HepG2 (cell line): ENCODE measurements around the gene TNP2. TPM values are rescaled to one million over a fixed set of nuclear protein-coding genes. Genes with fewer than 3 reads are reported as not detected.
A peak's percentile ranks its signal among the peaks of the same experiment; 100 is the strongest.

Experiments used
- BCL6 ChIP-seq: IDR thresholded peaks from 2 replicates; pipeline ENCODE4 v1.6.1; 2016; ENCODE audit warnings: missing genetic modification reagents, missing compliant biosample characterization
- CCAR2 ChIP-seq: fragments of 200-400 bp; formaldehyde crosslinking; optimal IDR thresholded peaks from 2 replicates; pipeline ENCODE3; 2018; ENCODE audit warnings: low read depth, mild to moderate bottlenecking, low read length, moderate library complexity
- FIP1L1 ChIP-seq: fragments of 200-400 bp; formaldehyde crosslinking; IDR thresholded peaks from 2 replicates; pipeline ENCODE4 v1.6.1; 2018; ENCODE audit warnings: low read depth, mild to moderate bottlenecking, low read length, moderate library complexity, borderline replicate concordance; ENCODE audit not compliant: insufficient read depth
- GATA4 ChIP-seq: sonication (generic); IDR thresholded peaks from 2 replicates; pipeline ENCODE4 v1.6.1; 2016; ENCODE audit warnings: antibody characterized with exemption, low read depth, borderline replicate concordance
- KDM3A ChIP-seq: IDR thresholded peaks from 2 replicates; pipeline ENCODE4 v1.6.1; 2018; ENCODE audit warnings: low read depth, missing compliant biosample characterization
- KLF9 ChIP-seq: IDR thresholded peaks from 2 replicates; pipeline ENCODE4 v1.6.1; 2016; ENCODE audit warnings: low read depth
- PRMT3 ChIP-seq: sonication (generic); formaldehyde crosslinking; IDR thresholded peaks from 2 replicates; pipeline ENCODE4 v1.8.1; 2022; ENCODE audit warnings: low read depth, mild to moderate bottlenecking, moderate library complexity, missing genetic modification reagents, borderline replicate concordance
- RBFOX2 ChIP-seq: fragments of 200-400 bp; formaldehyde crosslinking; IDR thresholded peaks from 2 replicates; pipeline ENCODE4 v1.6.1; 2017; ENCODE audit warnings: low read depth, mild to moderate bottlenecking, low read length
- SIN3B ChIP-seq: fragments of 150-350 bp; IDR thresholded peaks from 2 replicates; pipeline ENCODE4 v1.6.1; 2014; ENCODE audit warnings: low read length
- SOX6 ChIP-seq, 2 experiments: fragments of 450-650 bp in 1 of 2; sonication (generic) in 1 of 2; formaldehyde crosslinking in 1 of 2; IDR thresholded peaks; 2 replicates each; pipeline versions ENCODE4 v1.4.0 to v1.6.1; 2017 to 2020; ENCODE audit warnings: antibody characterized with exemption in 1 of 2, mild to moderate bottlenecking in 1 of 2, missing genetic modification reagents in 1 of 2
- SRF ChIP-seq: IDR thresholded peaks from 2 replicates; pipeline ENCODE4 v1.6.1; 2011; ENCODE audit warnings: mild to moderate bottlenecking, low read depth, low read length, moderate library complexity
- SRSF1 ChIP-seq: fragments of 200-400 bp; formaldehyde crosslinking; optimal IDR thresholded peaks from 2 replicates; pipeline ENCODE3; 2017; ENCODE audit warnings: mild to moderate bottlenecking, low read depth, low read length, moderate library complexity
- ZFP62 ChIP-seq: sonication (generic); formaldehyde crosslinking; IDR thresholded peaks from 2 replicates; pipeline ENCODE4 v1.4.0; 2020; ENCODE audit warnings: missing genetic modification reagents
- ZNF331 ChIP-seq: sonication (generic); formaldehyde crosslinking; IDR thresholded peaks from 2 replicates; pipeline ENCODE4 v1.4.0; 2020; ENCODE audit warnings: missing genetic modification reagents
- ZNF614 ChIP-seq: IDR thresholded peaks from 2 replicates; pipeline ENCODE4 v1.6.1; 2018; ENCODE audit warnings: missing biosample characterization, missing genetic modification reagents, inconsistent platforms, borderline replicate concordance
- polyA plus RNA-seq, 8 experiments: library from polyadenylated mRNA; depleted of rRNA in 3 of 8; stranded (reverse) in 7 of 8; unstranded in 1 of 8; fragments of >200 nt; fragmentation: Illumina TruSeq in 4 of 8; extraction: Trizol in 4 of 8; gene quantifications; 2 replicates each; pipeline versions ENCODE4 v1.2.1 to v1.2.3, GENCODE V29; 2011 to 2016; ENCODE audit warnings: low read depth in 4 of 8, missing spikeins in 1 of 8, mixed read lengths in 1 of 8; ENCODE audit not compliant: insufficient read depth in 1 of 8
- total RNA-seq, 5 experiments: library from RNA; depleted of rRNA; stranded (reverse); fragments of >200 nt; fragmentation: Illumina TruSeq; extraction: Trizol; gene quantifications; 2 replicates each; pipeline ENCODE4 v1.2.3, GENCODE V29; 2016; ENCODE audit warnings: low read depth in 1 of 5
- TF ChIP-seq, protein P1 (sequence below): sonication (generic); formaldehyde crosslinking; IDR thresholded peaks from 2 replicates; pipeline ENCODE4 v1.5.0; 2020; ENCODE audit warnings: mild to moderate bottlenecking, missing genetic modification reagents
- TF ChIP-seq, protein P2 (sequence below): sonication (generic); formaldehyde crosslinking; IDR thresholded peaks from 2 replicates; pipeline ENCODE4 v1.9.0; 2022; ENCODE audit warnings: missing genetic modification reagents, mild to moderate bottlenecking, borderline replicate concordance
- TF ChIP-seq, protein P3 (sequence below): sonication (generic); formaldehyde crosslinking; IDR thresholded peaks from 2 replicates; pipeline ENCODE4 v1.5.0; 2020; ENCODE audit warnings: mild to moderate bottlenecking, missing genetic modification reagents
- TF ChIP-seq, protein P4 (sequence below): sonication (generic); formaldehyde crosslinking; IDR thresholded peaks from 2 replicates; pipeline ENCODE4 v1.4.0; 2020; ENCODE audit warnings: missing genetic modification reagents
- TF ChIP-seq, protein P5 (sequence below): sonication (generic); formaldehyde crosslinking; IDR thresholded peaks from 2 replicates; pipeline ENCODE4 v1.4.0; 2020; ENCODE audit warnings: mild to moderate bottlenecking, low read depth, missing genetic modification reagents

The TNP2 gene
- total and polyA plus RNA-seq, 2 of the 13 experiments (the other 11 are each of a cell fraction or from before 2014, with no cell fraction given) = not detected

DNA sequence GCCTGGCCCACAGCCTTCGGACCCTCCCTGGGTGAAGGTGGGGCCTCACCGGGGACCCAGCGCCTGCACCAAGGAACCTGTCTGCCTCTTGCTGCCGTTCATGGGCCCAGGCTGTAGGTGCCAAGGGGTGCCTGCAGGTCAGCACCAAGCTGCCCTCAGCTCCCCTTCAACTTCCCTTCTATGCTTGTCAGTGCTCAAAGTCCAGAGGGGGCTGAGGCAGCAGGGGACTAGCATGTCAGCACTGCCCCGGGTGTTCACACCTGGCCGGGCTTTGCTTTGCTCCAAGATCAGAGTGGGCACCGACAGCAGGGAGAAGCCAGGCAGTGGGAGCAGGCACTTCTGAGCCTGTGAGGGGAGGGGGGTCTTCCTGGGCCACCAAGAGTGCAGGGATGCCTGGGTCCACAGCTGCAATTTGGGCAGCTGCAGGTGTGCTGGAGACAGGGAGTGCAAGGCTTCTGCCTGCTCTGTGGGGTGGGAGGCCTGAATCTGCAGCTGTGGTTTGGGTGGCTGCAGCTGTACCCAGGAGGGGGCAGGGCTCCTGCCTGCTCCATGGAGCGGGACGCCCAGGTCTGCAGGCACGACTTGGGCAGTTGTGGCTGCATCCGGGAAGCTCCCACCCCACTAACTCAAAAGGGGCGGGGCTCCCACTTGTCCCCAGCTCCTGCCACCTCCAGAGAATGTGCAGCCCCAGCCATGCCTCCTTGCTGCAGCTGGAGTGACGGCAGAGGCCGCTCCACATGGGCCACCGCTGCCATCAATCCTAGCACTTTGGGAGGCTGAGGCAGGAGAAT, 39.6 kb upstream of the TNP2 start (continued):
- no peak for TF ChIP-seq ZFP62 (CRISPR knock-in tag)
- TF ChIP-seq SOX6 (IDR thresholded peaks at IDR 0.05) = no peak
- no peak for TF ChIP-seq SOX6 (CRISPR knock-in tag; IDR thresholded peaks at IDR 0.05)
- TF ChIP-seq BCL6 (CRISPR knock-in tag) = peak; percentile 50
- TF ChIP-seq KDM3A (CRISPR knock-in tag) = no peak; the same call in 1 of the 2 replicates
- no peak for TF ChIP-seq SIN3B
- TF ChIP-seq RBFOX2 = peak; percentile 69
- TF ChIP-seq, protein P1, sequence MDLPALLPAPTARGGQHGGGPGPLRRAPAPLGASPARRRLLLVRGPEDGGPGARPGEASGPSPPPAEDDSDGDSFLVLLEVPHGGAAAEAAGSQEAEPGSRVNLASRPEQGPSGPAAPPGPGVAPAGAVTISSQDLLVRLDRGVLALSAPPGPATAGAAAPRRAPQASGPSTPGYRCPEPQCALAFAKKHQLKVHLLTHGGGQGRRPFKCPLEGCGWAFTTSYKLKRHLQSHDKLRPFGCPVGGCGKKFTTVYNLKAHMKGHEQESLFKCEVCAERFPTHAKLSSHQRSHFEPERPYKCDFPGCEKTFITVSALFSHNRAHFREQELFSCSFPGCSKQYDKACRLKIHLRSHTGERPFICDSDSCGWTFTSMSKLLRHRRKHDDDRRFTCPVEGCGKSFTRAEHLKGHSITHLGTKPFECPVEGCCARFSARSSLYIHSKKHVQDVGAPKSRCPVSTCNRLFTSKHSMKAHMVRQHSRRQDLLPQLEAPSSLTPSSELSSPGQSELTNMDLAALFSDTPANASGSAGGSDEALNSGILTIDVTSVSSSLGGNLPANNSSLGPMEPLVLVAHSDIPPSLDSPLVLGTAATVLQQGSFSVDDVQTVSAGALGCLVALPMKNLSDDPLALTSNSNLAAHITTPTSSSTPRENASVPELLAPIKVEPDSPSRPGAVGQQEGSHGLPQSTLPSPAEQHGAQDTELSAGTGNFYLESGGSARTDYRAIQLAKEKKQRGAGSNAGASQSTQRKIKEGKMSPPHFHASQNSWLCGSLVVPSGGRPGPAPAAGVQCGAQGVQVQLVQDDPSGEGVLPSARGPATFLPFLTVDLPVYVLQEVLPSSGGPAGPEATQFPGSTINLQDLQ (CRISPR knock-in tag) = no peak
- TF ChIP-seq, protein P2, sequence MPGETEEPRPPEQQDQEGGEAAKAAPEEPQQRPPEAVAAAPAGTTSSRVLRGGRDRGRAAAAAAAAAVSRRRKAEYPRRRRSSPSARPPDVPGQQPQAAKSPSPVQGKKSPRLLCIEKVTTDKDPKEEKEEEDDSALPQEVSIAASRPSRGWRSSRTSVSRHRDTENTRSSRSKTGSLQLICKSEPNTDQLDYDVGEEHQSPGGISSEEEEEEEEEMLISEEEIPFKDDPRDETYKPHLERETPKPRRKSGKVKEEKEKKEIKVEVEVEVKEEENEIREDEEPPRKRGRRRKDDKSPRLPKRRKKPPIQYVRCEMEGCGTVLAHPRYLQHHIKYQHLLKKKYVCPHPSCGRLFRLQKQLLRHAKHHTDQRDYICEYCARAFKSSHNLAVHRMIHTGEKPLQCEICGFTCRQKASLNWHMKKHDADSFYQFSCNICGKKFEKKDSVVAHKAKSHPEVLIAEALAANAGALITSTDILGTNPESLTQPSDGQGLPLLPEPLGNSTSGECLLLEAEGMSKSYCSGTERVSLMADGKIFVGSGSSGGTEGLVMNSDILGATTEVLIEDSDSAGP (CRISPR knock-in tag) = peak; percentile 64; the same call in 1 of the 2 replicates
- peak; percentile 27; the same call in 1 of the 2 replicates for TF ChIP-seq PRMT3 (CRISPR knock-in tag)
- no peak for TF ChIP-seq FIP1L1
- TF ChIP-seq CCAR2 = no peak
- TF ChIP-seq, protein P3, sequence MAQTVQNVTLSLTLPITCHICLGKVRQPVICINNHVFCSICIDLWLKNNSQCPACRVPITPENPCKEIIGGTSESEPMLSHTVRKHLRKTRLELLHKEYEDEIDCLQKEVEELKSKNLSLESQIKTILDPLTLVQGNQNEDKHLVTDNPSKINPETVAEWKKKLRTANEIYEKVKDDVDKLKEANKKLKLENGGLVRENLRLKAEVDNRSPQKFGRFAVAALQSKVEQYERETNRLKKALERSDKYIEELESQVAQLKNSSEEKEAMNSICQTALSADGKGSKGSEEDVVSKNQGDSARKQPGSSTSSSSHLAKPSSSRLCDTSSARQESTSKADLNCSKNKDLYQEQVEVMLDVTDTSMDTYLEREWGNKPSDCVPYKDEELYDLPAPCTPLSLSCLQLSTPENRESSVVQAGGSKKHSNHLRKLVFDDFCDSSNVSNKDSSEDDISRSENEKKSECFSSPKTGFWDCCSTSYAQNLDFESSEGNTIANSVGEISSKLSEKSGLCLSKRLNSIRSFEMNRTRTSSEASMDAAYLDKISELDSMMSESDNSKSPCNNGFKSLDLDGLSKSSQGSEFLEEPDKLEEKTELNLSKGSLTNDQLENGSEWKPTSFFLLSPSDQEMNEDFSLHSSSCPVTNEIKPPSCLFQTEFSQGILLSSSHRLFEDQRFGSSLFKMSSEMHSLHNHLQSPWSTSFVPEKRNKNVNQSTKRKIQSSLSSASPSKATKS (CRISPR knock-in tag) = no peak
- no peak; the same call in 1 of the 2 replicates for TF ChIP-seq ZNF331 (CRISPR knock-in tag)
- peak; percentile 39; the same call in 1 of the 2 replicates for TF ChIP-seq GATA4
- TF ChIP-seq ZNF614 (CRISPR knock-in tag) = peak; percentile 72
- TF ChIP-seq, protein P4, sequence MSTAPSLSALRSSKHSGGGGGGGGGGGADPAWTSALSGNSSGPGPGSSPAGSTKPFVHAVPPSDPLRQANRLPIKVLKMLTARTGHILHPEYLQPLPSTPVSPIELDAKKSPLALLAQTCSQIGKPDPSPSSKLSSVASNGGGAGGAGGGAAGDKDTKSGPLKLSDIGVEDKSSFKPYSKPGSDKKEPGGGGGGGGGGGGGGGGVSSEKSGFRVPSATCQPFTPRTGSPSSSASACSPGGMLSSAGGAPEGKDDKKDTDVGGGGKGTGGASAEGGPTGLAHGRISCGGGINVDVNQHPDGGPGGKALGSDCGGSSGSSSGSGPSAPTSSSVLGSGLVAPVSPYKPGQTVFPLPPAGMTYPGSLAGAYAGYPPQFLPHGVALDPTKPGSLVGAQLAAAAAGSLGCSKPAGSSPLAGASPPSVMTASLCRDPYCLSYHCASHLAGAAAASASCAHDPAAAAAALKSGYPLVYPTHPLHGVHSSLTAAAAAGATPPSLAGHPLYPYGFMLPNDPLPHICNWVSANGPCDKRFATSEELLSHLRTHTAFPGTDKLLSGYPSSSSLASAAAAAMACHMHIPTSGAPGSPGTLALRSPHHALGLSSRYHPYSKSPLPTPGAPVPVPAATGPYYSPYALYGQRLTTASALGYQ (CRISPR knock-in tag) = no peak; the same call in 1 of the 2 replicates
- TF ChIP-seq KLF9 (CRISPR knock-in tag) = no peak
- TF ChIP-seq, protein P5, sequence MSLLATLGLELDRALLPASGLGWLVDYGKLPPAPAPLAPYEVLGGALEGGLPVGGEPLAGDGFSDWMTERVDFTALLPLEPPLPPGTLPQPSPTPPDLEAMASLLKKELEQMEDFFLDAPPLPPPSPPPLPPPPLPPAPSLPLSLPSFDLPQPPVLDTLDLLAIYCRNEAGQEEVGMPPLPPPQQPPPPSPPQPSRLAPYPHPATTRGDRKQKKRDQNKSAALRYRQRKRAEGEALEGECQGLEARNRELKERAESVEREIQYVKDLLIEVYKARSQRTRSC (CRISPR knock-in tag) = no peak
- TF ChIP-seq SRF = no peak
- TF ChIP-seq SRSF1 = no peak
